Measurements from ENCODE around the gene PDIA4.
"Not testable (repeated sequence)": the region's sequence is repeated elsewhere in the genome, so short reads cannot be mapped to it uniquely, and the experiment has no call there.

Gene PDIA4

GRCh38 chr7:149003560-149004305 lies 24.6 kb downstream of the PDIA4 start:
- DNase-seq (ENCODE audit: low read depth in 2 of 2): no peak

GRCh38 chr7:149003018-149003417 lies 25.3 kb downstream of the PDIA4 start:
- DNase-seq (ENCODE audit: low read depth in 2 of 2): no peak

GRCh38 chr7:149002604-149003003 lies 25.7 kb downstream of the PDIA4 start:
- no peak for DNase-seq (ENCODE audit: low read depth in 2 of 2)

- no peak for DNase-seq (ENCODE audit: low read depth in 2 of 2)
Observed at GRCh38 chr7:149001427-149002068, 26.8 kb downstream of the PDIA4 start.

- no peak for DNase-seq (ENCODE audit: low read depth in 2 of 2)
Observed at GRCh38 chr7:149000961-149001360, 27.3 kb downstream of the PDIA4 start.

- no peak for DNase-seq (ENCODE audit: low read depth in 2 of 2)
Observed at GRCh38 chr7:148999192-148999591, 29.1 kb downstream of the PDIA4 start.

- no peak for DNase-seq (ENCODE audit: low read depth in 2 of 2)
Observed at GRCh38 chr7:148997497-148997896, 30.8 kb downstream of the PDIA4 start.

GRCh38 chr7:148994576-148994975 lies 33.7 kb downstream of the PDIA4 start:
- DNase-seq (ENCODE audit: low read depth in 2 of 2): no peak

GRCh38 chr7:148993193-148993592 lies 35.1 kb downstream of the PDIA4 start:
- DNase-seq (ENCODE audit: low read depth in 2 of 2): no peak

GRCh38 chr7:148991536-148991935 lies 36.8 kb downstream of the PDIA4 start:
- no peak for DNase-seq (ENCODE audit: low read depth in 2 of 2)

- no peak for DNase-seq (ENCODE audit: low read depth in 2 of 2)
Observed at GRCh38 chr7:148987751-148988512, 40.4 kb downstream of the PDIA4 start.

- peak; percentile 67 to 73 for DNase-seq (ENCODE audit: low read depth in 2 of 2)
Observed at GRCh38 chr7:148987010-148987750, 41.1 kb downstream of the PDIA4 start.

GRCh38 chr7:148986742-148987009 lies 41.6 kb downstream of the PDIA4 start:
- no peak for DNase-seq (ENCODE audit: low read depth in 2 of 2)

GRCh38 chr7:148983200-148984146 lies 44.8 kb downstream of the PDIA4 start:
- peak in 1 of 2 experiments; percentile 56 for DNase-seq (ENCODE audit: low read depth in 2 of 2)

GRCh38 chr7:148982654-148983199 lies 45.6 kb downstream of the PDIA4 start:
- DNase-seq (ENCODE audit: low read depth in 2 of 2): no peak

GRCh38 chr7:148979827-148980226 lies 48.5 kb downstream of the PDIA4 start:
- DNase-seq (ENCODE audit: low read depth in 2 of 2): no peak

- not testable (repeated sequence) for DNase-seq (ENCODE audit: low read depth in 2 of 2)
Observed at GRCh38 chr7:148979072-148979471, 49.2 kb downstream of the PDIA4 start.

GRCh38 chr7:148978091-148978490 lies 50.2 kb downstream of the PDIA4 start:
- no peak for DNase-seq (ENCODE audit: low read depth in 2 of 2)

- DNase-seq (ENCODE audit: low read depth in 2 of 2): no peak
Observed at GRCh38 chr7:148975896-148976295, 52.4 kb downstream of the PDIA4 start.

GRCh38 chr7:148973256-148973655 lies 55.0 kb downstream of the PDIA4 start:
- no peak for DNase-seq (ENCODE audit: low read depth in 2 of 2)

- no peak for DNase-seq (ENCODE audit: low read depth in 2 of 2)
Observed at GRCh38 chr7:148972375-148972774, 55.9 kb downstream of the PDIA4 start.
